ENCODE data around the gene DENND5A.
"Not testable (repeated sequence)": the region's sequence is repeated elsewhere in the genome, so short reads cannot be mapped to it uniquely, and the experiment has no call there.

DENND5A gene

GRCh38 chr11:9210922-9211320, 54.2 kb downstream of the DENND5A start:
- FAIRE-seq: no peak

- FAIRE-seq: no peak
These were observed 54.8 kb downstream of the DENND5A start for GRCh38 chr11:9210224-9210921.

- FAIRE-seq: not testable (repeated sequence)
These were observed 55.5 kb downstream of the DENND5A start for GRCh38 chr11:9209604-9210003.

DNA sequence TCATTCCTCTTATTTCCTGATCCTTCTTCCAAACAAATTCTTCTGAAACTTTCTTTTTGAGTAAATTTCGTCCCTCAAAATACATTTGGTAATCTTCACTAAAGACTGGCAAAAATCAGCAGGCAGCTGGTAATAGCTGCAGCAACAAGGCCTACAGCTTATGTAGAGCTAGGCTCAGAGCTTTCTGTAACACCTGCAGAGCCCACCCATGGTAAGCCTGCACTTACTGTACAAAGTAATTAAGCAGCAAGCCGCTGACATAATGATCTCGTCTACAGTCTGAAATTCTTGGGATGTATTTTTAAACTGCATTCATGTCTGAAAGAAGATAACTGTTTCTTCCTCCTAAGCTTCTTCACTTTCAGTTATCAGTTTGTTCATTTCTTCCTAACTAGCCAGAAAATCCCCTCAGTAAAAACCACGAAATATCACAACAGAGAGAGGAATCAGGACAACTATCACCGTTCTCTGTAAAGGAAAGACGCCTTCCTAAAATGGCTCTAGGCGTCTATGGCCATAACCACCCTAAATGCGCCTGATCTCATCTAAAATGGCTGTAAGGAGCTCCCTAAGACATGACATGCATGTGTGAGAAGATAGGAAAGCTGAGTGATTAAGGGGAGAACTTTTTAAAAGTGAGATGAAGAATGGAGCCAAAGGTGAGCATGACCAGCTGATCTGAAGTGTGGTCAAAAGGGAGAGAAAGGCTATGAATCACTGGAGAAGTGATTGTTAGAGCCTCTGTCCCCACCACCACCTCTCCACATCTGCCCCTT, 56.2 kb downstream of the DENND5A start:
- no peak for FAIRE-seq

GRCh38 chr11:9207229-9207628, 57.9 kb downstream of the DENND5A start:
- FAIRE-seq: no peak

- no peak for FAIRE-seq
These were observed 58.7 kb downstream of the DENND5A start for GRCh38 chr11:9206496-9206895.

DNA sequence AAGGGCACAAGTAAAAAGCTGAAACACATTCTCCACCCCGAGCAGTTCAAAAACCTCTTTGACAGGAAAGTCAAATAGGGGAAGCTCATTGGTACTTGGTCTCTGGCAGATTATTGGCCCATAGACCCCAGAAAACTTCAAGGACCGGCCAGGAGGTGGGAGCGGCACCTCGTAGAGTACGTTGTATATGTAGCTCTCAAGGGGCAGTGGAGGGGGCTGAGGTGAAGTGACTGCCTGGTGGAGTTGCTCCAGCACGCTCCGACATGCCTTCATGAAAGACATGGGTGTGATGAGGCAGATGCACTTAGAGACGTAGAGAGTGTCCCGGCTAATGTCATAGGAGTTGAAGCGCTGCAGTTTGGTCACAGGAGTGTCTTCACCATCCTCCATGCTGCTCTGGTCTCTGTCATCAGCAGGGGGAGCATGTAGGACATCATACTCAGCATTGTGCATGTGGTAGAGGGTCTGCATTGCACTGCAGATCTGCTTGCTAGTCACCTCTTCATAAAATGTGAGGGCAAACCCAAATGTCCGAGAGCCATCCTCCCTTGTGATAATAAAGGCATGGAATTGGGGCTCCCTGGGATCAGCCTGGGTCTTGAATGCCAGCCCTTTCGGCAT, 61.3 kb downstream of the DENND5A start:
- no peak for FAIRE-seq

DNA sequence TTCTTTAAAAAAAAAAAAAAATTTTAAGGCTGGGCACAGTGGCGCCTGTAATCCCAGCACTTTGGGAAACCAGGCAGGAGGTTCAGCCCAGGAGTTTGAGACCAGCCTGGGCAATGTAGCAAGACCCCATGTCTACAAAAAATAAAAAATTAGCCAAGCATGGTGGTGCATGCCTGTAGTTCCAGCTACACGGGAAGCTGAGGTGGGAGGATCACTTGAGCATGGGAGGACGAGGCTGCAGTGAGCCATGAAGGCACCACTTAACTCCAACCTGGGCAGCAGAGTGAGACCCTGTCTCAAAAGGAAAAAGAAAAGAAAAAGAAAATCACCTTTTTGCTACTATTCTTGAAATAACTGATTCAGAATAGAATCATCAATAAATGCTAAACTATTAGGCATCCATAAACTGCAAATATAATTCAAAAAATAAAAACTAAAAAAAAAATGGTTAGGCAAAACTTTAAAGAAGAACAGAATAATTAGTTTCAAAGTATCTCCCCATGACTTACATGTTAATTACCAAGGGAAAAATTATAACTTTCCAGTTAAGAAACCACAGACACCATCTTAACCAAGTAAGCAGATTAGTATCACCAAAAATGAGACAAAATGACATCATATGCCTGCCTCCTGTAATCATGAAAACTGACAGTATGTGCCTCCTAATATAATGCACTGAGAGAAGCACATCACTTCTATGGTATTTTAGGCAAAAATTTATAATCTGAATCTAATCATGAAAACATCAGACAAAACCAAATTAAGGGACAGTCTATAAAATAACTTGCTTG, 63.6 kb downstream of the DENND5A start:
- FAIRE-seq: no peak

GRCh38 chr11:9200471-9200870, 64.7 kb downstream of the DENND5A start:
- no peak for FAIRE-seq

- FAIRE-seq: no peak
These were observed 71.8 kb downstream of the DENND5A start for GRCh38 chr11:9193316-9193715.

DNA sequence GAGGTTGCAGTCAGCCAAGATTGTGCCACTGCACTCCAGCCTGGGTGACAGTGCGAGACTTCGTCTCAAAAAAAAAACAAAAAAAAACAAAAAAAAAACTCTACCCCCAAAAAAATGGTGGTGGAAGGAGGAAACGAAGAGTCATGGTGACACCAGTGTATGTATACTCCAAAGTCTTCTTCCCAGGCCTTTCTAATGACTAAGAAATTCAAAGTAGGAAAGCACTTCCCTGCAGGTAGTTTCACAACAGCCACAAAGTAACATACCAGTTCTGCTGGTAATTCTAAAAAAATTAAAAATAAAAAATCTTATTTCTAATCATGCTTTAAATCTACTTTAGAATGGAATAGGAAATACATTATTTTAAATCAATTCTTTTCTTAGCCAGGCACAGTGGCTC, 72.6 kb downstream of the DENND5A start:
- FAIRE-seq: no peak

GRCh38 chr11:9190326-9191016, 74.7 kb downstream of the DENND5A start:
- FAIRE-seq: not testable (repeated sequence)

- FAIRE-seq: not testable (repeated sequence)
These were observed 76.3 kb downstream of the DENND5A start for GRCh38 chr11:9188860-9189259.

GRCh38 chr11:9187616-9188015, 77.5 kb downstream of the DENND5A start:
- no peak for FAIRE-seq

GRCh38 chr11:9184516-9184915, 80.6 kb downstream of the DENND5A start:
- no peak for FAIRE-seq

DNA sequence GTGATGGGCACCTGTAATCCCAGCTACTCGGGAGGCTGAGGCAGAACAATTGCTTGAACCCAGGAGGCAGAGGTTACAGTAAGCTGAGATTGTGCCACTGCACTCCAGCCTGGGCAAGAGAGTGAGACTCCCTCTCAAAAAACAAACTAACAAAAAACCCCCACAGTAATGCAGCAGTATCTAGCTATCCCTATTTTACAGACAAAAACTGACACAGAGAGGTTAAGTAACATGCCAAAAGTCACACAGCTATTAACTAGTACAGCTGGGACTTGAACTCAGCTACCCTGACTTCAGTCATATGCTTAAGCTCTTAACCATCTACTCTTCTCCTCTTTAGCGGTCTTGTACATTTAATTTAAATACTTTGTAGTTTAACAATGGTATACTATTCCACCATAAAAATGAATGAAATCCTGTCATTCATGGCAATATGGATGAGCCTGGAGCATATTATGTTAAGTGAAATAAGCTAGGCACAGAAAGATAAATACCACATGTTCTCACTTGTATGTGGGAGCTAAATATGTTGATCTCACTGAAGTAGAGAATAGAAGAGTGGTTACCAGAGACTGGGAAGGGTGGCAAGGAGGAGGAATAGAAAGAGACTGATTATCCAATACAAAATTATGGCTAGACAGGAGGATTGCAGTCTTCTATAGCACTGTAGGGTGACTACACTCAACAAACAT, 82.8 kb downstream of the DENND5A start:
- FAIRE-seq: no peak

GRCh38 chr11:9180784-9181183, 84.4 kb downstream of the DENND5A start:
- FAIRE-seq: no peak

DNA sequence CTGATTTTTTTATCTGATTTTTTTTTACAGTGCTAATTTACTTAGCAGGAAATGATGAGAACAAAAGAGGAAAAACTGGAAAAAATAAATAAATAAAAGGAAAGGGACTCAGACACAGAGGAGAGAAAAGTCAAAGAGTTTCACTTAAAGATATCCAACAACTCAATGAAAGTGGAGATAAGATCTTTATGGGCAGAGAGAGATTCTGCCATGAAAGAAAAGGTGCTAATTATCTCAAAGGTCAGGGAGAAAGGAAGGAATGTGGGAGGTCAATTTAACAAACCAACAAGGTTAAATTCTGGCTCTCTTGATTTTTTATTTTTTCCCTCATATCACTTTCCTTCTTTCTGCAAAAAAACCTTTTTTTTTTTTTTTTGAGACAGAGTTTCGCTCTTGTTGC, 86.0 kb downstream of the DENND5A start:
- no peak for FAIRE-seq

- no peak for FAIRE-seq
These were observed 86.4 kb downstream of the DENND5A start for GRCh38 chr11:9178716-9179115.

DNA sequence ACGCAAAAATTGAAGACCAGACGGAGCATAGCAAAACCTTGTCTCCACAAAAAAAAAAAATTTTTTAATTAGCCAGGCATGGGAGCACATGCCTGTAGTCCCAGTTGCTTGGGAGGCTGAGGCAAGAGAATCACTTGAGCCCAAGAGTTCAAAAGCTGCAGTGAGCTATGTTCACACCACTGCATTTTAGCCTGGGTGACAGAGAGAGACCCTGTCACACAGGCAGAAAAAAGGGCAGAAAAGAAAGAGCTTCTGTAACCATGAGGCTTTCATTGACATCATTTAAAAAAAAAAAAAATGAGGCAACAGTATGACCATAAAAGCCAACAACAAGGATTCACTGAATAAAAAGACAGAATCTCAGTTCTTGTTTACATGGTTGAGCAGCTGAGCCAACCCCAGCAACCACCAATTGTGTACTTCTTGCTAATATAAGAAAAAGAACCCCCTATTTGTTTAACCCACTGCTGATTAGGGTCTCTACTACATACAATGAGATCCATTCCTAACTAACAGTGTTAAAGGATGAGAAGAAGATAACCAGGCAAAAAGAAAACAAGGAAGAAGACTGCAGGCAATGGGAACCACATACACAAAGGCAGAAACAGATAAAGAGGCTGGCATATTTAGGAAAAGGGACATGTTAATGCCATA, 87.6 kb downstream of the DENND5A start:
- no peak for FAIRE-seq

GRCh38 chr11:9176550-9176949, 88.6 kb downstream of the DENND5A start:
- no peak for FAIRE-seq
